Naive thymus-derived CD8-positive, alpha-beta T cell (primary cell): ENCODE data around the gene MICU1. TPM values are rescaled to one million over a fixed set of nuclear protein-coding genes. Genes with fewer than 3 reads are reported as not detected.
"Not testable (repeated sequence)": the region's sequence is repeated elsewhere in the genome, so short reads cannot be mapped to it uniquely, and the experiment has no call there.

Experiments
- ATAC-seq, 2 donors: fragments of 150-1000 bp; cut with Tn5 transposase in 1 of 2; sonication (Bioruptor Pico), chemical (Tn5 transposase) in 1 of 2; 1 replicate in 1 of 2; 2 replicates in 1 of 2; pipeline ENCODE4 v1.10.0; 2021; ENCODE audit warnings: mild to moderate bottlenecking in 2 of 2, moderate library complexity in 2 of 2
- POLR2A ChIA-PET: fragments of 350-600 bp; sonication (Branson Sonifier 250); formaldehyde crosslinking; loops from one replicate; lab custom pipeline; 2021; ENCODE audit warnings: antibody characterized with exemption; lab: Charles Lee
- DNase-seq, 10 donors: peaks; one replicate each; pipeline versions ENCODE4 v3.0.0 to v3.0.0-alpha.2; 2020 to 2022
- H3K27ac Mint-ChIP-seq, 10 donors: one replicate each; pipeline ENCODE4 v1.8.0; 2020 to 2022; ENCODE audit warnings: mild to moderate bottlenecking in 10 of 10, mixed read lengths in 10 of 10, moderate library complexity in 4 of 10, inconsistent platforms in 1 of 10
- H3K27me3 Mint-ChIP-seq, 5 donors: one replicate each; pipeline ENCODE4 v1.8.0; 2021 to 2022; ENCODE audit warnings: mixed read lengths in 5 of 5
- H3K36me3 Mint-ChIP-seq, 3 donors: one replicate each; pipeline ENCODE4 v1.8.0; 2020 to 2022; ENCODE audit warnings: mixed read lengths in 3 of 3, mild to moderate bottlenecking in 2 of 3, inconsistent platforms in 1 of 3
- H3K4me1 Mint-ChIP-seq, 4 donors: one replicate each; pipeline ENCODE4 v1.8.0; 2021 to 2022; ENCODE audit warnings: mixed read lengths in 4 of 4
- H3K4me3 Mint-ChIP-seq, 10 donors: one replicate each; pipeline ENCODE4 v1.8.0; 2020 to 2022; ENCODE audit warnings: mild to moderate bottlenecking in 10 of 10, mixed read lengths in 10 of 10, moderate library complexity in 6 of 10, inconsistent platforms in 1 of 10
- H3K9me3 Mint-ChIP-seq, 9 donors: one replicate each; pipeline ENCODE4 v1.8.0; 2020 to 2022; ENCODE audit warnings: mixed read lengths in 9 of 9, mild to moderate bottlenecking in 3 of 9, inconsistent platforms in 1 of 9, moderate library complexity in 1 of 9
- polyA plus RNA-seq, 3 donors: library from polyadenylated mRNA; unstranded; fragments of 300-500 nt; fragmentation: Illumina TruSeq; gene quantifications; one replicate each; pipeline ENCODE4 v1.2.3, GENCODE V29; 2021
- total RNA-seq, 8 experiments: library from RNA in 2 of 8; stranded (reverse) in 2 of 8; gene quantifications; one replicate each; pipeline ENCODE4 v1.2.3 and lab custom pipeline; 2021 to 2026

MICU1 gene
- total and polyA plus RNA-seq, 5 experiments from 2014 or later: 20.7 to 26.4 (median 24.1) TPM

GRCh38 chr10:72483471-72483870 is 142.4 kb downstream of the MICU1 start:
- no peak for DNase-seq
- no peak overlapping the region for H3K27ac Mint-ChIP-seq
- no peaks in the 10 kb centered on the region for H3K9me3 Mint-ChIP-seq
- no peaks in the 10 kb centered on the region for H3K27me3 Mint-ChIP-seq
- POLR2A ChIA-PET: no interaction called here
- H3K36me3 Mint-ChIP-seq: peaks cover 0 to 10% (median 4%) of the 10 kb centered on the region in 3 donors
- no peak overlapping the region for H3K4me3 Mint-ChIP-seq
- no peak for ATAC-seq
- H3K4me1 Mint-ChIP-seq: peaks cover 0 to 2% (median 0%) of the 10 kb centered on the region in 4 donors

DNA sequence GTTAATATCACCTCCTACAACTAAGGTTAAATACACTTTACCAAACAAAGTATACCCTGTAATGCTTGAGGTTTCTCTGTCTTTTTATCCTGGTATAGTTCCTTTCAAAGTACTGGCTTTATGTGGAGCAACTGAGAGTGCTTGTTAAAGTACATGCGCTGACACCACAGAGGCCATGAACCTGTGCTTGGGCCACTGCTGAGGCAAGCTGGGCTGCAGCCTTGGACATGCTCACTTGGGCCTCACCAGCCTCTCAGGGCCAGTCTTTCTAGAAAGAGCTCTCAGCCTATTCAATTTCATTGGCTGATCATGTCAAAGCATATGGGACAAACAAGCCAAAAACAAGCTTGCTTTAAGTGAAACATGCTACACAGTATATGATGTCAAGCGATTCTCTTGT is 145.0 kb downstream of the MICU1 start:
- peaks cover 0 to 2% (median 0%) of the 10 kb centered on the region in 4 donors for H3K4me1 Mint-ChIP-seq
- H3K9me3 Mint-ChIP-seq: no peaks in the 10 kb centered on the region
- POLR2A ChIA-PET: no interaction called here
- DNase-seq (no peak), ATAC-seq (no peak)
- H3K27ac Mint-ChIP-seq: no peak overlapping the region
- H3K36me3 Mint-ChIP-seq: peaks cover 0 to 26% (median 19%) of the 10 kb centered on the region in 3 donors
- no peaks in the 10 kb centered on the region for H3K27me3 Mint-ChIP-seq
- no peak overlapping the region for H3K4me3 Mint-ChIP-seq

- ATAC-seq (no peak), DNase-seq (no peak)
- Mint-ChIP-seq H3K4me1 (peaks cover 0 to 2% (median 0%) of the 10 kb centered on the region in 4 donors), H3K4me3 (no peak overlapping the region), H3K9me3 (no peaks in the 10 kb centered on the region), H3K27ac (no peak overlapping the region), H3K36me3 (peaks cover 7 to 58% (median 35%) of the 10 kb centered on the region in 3 donors), H3K27me3 (no peaks in the 10 kb centered on the region)
- POLR2A ChIA-PET: no interaction called here
Observed at GRCh38 chr10:72477463-72477862, 148.4 kb downstream of the MICU1 start.

DNA sequence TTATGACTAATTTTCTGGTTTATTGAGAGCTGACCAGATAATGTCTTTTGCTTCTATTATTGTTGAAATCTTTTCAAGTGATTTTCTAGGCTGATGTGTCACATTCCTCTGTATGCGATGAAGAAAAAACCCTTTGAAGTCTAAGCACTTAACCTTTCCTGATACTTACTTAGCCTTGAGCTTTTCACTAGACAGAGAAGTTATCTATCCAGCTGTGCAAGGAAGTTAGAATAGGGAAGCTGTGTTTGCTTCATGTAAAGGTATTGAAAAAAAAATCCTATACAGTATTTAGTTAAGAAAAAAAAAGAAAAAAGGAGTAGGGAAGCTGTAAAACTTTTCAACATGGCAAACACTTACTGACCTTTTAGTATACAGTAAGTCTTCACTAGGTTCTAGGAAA is 153.6 kb downstream of the MICU1 start:
- Mint-ChIP-seq H3K4me3 (no peak overlapping the region), H3K27ac (no peak overlapping the region), H3K27me3 (no peaks in the 10 kb centered on the region), H3K4me1 (no peaks in the 10 kb centered on the region), H3K9me3 (peaks cover 0 to 2% (median 0%) of the 10 kb centered on the region in 9 donors), H3K36me3 (peaks cover 7 to 82% (median 61%) of the 10 kb centered on the region in 3 donors)
- ATAC-seq (no peak), DNase-seq (no peak)
- POLR2A ChIA-PET: interaction anchor here (0.6 kb wide), 1 partner anchor 163 kb away, joined by 3 read pairs; no protein-coding TSS in a partner anchor

GRCh38 chr10:72470666-72471065 is 155.2 kb downstream of the MICU1 start:
- no peak overlapping the region for H3K27ac Mint-ChIP-seq
- ATAC-seq: no peak
- no peaks in the 10 kb centered on the region for H3K27me3 Mint-ChIP-seq
- peaks cover 7 to 77% (median 51%) of the 10 kb centered on the region in 3 donors for H3K36me3 Mint-ChIP-seq
- POLR2A ChIA-PET: no interaction called here
- no peak overlapping the region for H3K4me3 Mint-ChIP-seq
- peaks cover 0 to 2% (median 0%) of the 10 kb centered on the region in 9 donors for H3K9me3 Mint-ChIP-seq
- no peak for DNase-seq
- H3K4me1 Mint-ChIP-seq: no peaks in the 10 kb centered on the region

DNA sequence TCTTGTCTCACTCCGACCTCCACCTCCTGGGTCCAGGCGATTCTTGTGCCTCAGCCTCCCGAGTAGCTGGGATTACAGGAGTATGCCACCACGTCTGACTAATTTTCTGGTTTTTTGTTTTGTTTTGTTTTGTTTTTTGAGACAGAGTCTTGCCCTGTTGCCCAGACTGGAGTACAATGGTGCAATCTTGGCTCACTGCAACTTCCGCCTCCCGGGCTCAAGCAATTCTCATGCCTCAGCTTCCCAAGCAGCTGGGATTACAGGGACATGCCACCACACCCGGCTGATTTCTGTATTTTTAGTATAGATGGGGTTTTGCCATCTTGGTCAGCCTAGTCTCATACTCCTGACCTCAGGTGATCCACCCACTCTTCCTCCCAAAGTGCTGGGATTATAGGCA is 158.8 kb downstream of the MICU1 start:
- POLR2A ChIA-PET, H3K27ac Mint-ChIP-seq, H3K27me3 Mint-ChIP-seq, ATAC-seq, H3K4me3 Mint-ChIP-seq, H3K4me1 Mint-ChIP-seq, H3K9me3 Mint-ChIP-seq, DNase-seq: not testable (repeated sequence)
- H3K36me3 Mint-ChIP-seq: peaks cover 0 to 63% (median 33%) of the 10 kb centered on the region in 3 donors

DNA sequence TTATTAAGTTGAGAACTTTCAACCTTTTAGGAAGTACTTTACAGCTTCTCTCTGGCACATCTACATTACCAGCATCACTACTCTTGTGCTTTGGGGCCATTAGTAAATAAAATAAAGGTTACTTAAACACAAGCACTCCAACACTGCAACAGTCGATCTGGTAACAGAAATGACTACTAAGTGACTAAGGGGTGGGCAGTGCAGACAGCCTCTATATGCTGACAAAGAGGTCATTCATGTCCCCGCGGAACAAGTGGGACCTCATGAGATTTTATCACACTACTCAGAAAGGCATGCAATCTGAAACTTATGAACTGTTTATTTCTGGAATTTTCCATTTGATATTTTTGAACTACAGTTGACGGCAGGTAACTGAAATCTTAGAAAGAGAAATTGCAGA is 159.9 kb downstream of the MICU1 start:
- no peak for DNase-seq
- no peak for ATAC-seq
- Mint-ChIP-seq H3K27me3 (no peaks in the 10 kb centered on the region), H3K4me3 (no peak overlapping the region), H3K27ac (no peak overlapping the region), H3K36me3 (peaks cover 0 to 57% (median 25%) of the 10 kb centered on the region in 3 donors), H3K4me1 (no peaks in the 10 kb centered on the region), H3K9me3 (peaks cover 0 to 2% (median 0%) of the 10 kb centered on the region in 9 donors)
- POLR2A ChIA-PET: no interaction called here

DNA sequence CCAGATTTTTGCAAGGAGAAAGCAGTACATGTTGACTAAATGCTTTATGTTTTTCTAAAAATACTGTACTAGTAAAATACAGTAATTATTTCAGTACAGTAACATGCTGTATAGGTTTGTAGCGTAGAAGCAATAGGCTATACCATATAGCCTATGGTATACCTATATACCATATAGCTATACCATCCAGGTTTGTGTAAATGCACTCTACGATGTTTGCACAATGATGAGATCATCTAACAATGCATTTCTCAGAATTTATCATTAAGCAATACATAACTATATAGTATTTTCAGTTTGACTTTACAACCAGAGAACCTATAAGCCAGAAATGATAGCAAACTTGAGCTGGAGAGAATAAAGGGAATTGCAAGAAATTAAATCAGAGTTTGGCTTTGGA is 161.4 kb downstream of the MICU1 start:
- Mint-ChIP-seq H3K36me3 (peaks cover 0 to 49% (median 14%) of the 10 kb centered on the region in 3 donors), H3K27me3 (no peaks in the 10 kb centered on the region), H3K4me3 (no peak overlapping the region), H3K4me1 (no peaks in the 10 kb centered on the region), H3K27ac (no peak overlapping the region), H3K9me3 (no peaks in the 10 kb centered on the region)
- DNase-seq: no peak
- ATAC-seq: no peak
- POLR2A ChIA-PET: no interaction called here

DNA sequence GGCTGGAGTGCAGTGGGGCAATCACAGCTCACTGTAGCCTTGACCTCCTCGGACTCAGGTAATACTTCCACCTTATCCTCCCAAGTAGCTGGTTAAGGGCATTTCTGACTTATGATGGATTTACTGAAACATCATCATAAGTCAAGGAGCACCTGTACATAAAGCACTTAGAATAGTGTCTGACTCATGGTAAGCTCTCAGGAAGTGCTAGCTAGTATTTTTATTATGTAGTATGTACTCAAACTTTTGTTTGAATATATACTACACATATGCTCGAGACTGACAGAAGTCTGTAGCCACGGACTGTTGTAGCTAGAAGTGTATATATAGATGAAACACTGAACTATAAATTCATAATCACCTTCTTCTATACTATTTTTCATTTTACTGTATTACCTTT is 163.6 kb downstream of the MICU1 start:
- POLR2A ChIA-PET: interaction anchor here (0.7 kb wide), 1 partner anchor 15 kb away, joined by 5 read pairs; no protein-coding TSS in a partner anchor
- peaks cover 0 to 44% (median 11%) of the 10 kb centered on the region in 3 donors for H3K36me3 Mint-ChIP-seq
- no peaks in the 10 kb centered on the region for H3K27me3 Mint-ChIP-seq
- ATAC-seq (no peak), DNase-seq (no peak)
- H3K9me3 Mint-ChIP-seq: no peaks in the 10 kb centered on the region
- no peak overlapping the region for H3K4me3 Mint-ChIP-seq
- no peak overlapping the region for H3K27ac Mint-ChIP-seq
- peaks cover 0 to 2% (median 0%) of the 10 kb centered on the region in 4 donors for H3K4me1 Mint-ChIP-seq

DNA sequence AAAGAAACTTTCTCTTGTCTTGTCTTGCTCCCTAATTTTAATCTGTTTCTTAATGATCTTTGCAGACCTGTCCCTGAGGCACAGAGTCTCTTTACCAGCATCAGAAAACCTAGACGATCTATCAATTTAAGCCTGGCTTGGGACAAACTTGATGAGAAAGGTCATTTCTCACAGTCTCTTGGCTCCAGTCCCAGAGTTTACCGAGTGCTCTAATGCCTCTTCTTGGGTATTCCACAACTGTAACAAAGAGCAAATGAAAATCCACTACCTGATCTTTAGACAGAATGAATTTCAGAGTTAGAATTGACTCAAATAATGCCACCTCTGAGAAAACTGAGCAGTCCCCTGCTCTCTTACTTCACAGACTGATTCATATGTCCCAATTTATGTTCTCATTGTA is 164.8 kb downstream of the MICU1 start:
- Mint-ChIP-seq H3K4me3 (no peak overlapping the region), H3K27me3 (no peaks in the 10 kb centered on the region), H3K9me3 (no peaks in the 10 kb centered on the region), H3K27ac (no peak overlapping the region), H3K4me1 (peaks cover 0 to 2% (median 0%) of the 10 kb centered on the region in 4 donors), H3K36me3 (peaks cover 0 to 40% (median 11%) of the 10 kb centered on the region in 3 donors)
- POLR2A ChIA-PET: interaction anchor here (0.5 kb wide), 1 partner anchor 140 kb away, joined by 3 read pairs; no protein-coding TSS in a partner anchor
- DNase-seq (no peak), ATAC-seq (no peak)

GRCh38 chr10:72460284-72460876 is 165.5 kb downstream of the MICU1 start:
- Mint-ChIP-seq H3K27ac (no peak overlapping the region), H3K9me3 (no peaks in the 10 kb centered on the region), H3K27me3 (no peaks in the 10 kb centered on the region), H3K4me3 (no peak overlapping the region), H3K4me1 (peaks cover 0 to 2% (median 0%) of the 10 kb centered on the region in 4 donors), H3K36me3 (peaks cover 0 to 34% (median 11%) of the 10 kb centered on the region in 3 donors)
- no peak for DNase-seq
- ATAC-seq: no peak
- POLR2A ChIA-PET: no interaction called here

DNA sequence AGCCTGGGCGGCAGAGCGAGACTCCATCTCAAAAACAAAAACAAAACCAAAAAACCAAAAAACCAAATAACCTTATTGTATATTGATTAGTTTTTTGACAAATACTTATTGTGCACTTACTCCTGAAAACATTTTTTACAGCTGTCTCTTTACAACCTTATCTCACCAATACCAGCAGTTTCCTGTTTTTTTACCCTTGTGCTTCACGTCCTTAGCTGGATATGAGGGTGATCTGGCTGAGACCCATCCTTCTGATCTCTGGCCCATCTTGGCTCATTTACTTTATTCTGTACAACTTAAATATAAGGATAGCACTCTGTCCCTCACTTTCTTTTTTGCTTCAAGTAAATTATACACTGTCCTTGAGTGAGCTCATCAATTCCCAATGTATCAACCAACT is 166.6 kb downstream of the MICU1 start:
- no peaks in the 10 kb centered on the region for H3K27me3 Mint-ChIP-seq
- H3K36me3 Mint-ChIP-seq: peaks cover 0 to 35% (median 11%) of the 10 kb centered on the region in 3 donors
- H3K4me1 Mint-ChIP-seq: peaks cover 0 to 2% (median 0%) of the 10 kb centered on the region in 4 donors
- H3K27ac Mint-ChIP-seq: peak overlapping the region in 2 of 10 donors; percentile 2 to 30
- ATAC-seq: no peak
- H3K4me3 Mint-ChIP-seq: no peak overlapping the region
- POLR2A ChIA-PET: no interaction called here
- no peaks in the 10 kb centered on the region for H3K9me3 Mint-ChIP-seq
- DNase-seq: no peak

GRCh38 chr10:72455889-72456595 is 169.8 kb downstream of the MICU1 start:
- H3K9me3 Mint-ChIP-seq: no peaks in the 10 kb centered on the region
- ATAC-seq (no peak), DNase-seq (no peak)
- H3K4me1 Mint-ChIP-seq: peaks cover 0 to 2% (median 0%) of the 10 kb centered on the region in 4 donors
- H3K4me3 Mint-ChIP-seq: no peak overlapping the region
- POLR2A ChIA-PET: no interaction called here
- no peaks in the 10 kb centered on the region for H3K27me3 Mint-ChIP-seq
- H3K27ac Mint-ChIP-seq: no peak overlapping the region
- peaks cover 0 to 23% (median 14%) of the 10 kb centered on the region in 3 donors for H3K36me3 Mint-ChIP-seq
